Sigmoid colon (tissue), 4 donors: ENCODE data around the gene ATP2B3.

ENCODE experiments used
- CTCF ChIP-seq, 4 experiments: fragments of 450-650 bp in 3 of 4; fragments of 200-600 bp in 1 of 4; IDR thresholded peaks; one replicate each; pipeline ENCODE4 v1.5.1; 2016 to 2019; ENCODE audit warnings: antibody characterized with exemption in 4 of 4, mild to moderate bottlenecking in 3 of 4, moderate library complexity in 2 of 4
- EP300 ChIP-seq, 4 donors: sonication (generic); formaldehyde crosslinking; IDR thresholded peaks; one replicate each; pipeline ENCODE4 v1.6.1; 2017; ENCODE audit warnings: antibody characterized with exemption in 4 of 4

GRCh38 chrX:153522259-153522658 lies 4.8 kb downstream of the ATP2B3 start:
- TF ChIP-seq EP300 (IDR thresholded peaks at IDR 0.05): no peak
- TF ChIP-seq CTCF (IDR thresholded peaks at IDR 0.05): no peak
